Measurements from ENCODE around the gene NOCT. TPM values are rescaled to one million over a fixed set of nuclear protein-coding genes. Genes with fewer than 3 reads are reported as not detected.
A peak's percentile ranks its signal among the peaks of the same experiment; 100 is the strongest.

NOCT gene
- total and polyA plus RNA-seq, 2 of the 8 experiments (the other 6 are each of a cell fraction or from before 2014, with no cell fraction given): 10.4 to 45.5 TPM

DNA sequence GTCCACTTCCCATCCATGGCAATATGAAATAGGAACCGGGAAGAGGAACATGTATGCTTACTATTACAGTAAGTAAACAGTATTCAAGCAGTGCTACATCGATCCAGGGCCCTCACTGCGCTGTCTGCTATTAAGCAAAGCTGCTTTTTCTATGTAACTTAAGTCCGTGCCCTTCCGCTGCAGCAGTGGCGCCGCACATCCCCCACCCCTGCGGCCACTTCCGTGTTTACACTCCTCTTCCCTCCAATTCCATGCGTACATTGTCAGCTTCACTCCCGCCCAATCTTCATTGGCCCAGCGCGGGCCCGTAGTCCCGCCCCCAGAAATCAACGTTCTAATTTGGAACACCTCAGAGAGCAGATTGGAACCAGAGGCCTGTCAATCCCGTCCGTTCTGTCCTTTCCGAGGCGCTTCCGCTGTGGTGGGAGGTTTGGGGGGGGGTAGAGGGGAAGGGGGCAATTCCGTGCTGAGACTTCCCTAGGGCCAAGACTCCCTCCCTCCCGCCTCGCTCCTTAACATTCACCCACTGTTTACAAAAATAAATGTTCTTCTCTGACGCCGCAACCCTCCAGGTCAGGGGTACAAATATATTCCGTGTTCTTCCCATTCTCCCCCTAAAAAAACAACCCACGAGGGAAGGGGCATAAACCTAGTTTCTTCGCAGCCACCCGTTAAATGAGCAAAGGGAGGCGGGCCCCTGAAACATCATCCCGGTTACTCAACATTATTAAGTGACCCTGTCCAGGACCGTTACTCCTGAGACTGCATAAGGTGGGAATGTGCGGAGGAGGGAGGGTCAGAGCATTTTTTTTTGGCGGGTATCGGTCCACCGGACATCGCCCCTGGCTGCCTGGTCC lies 67.4 kb downstream of the NOCT start:
- no peak overlapping the region for H3K56ac ChIP-seq (replicated peaks; ENCODE audit: insufficient read length, low read depth, low read length)
- H3K27ac ChIP-seq (ENCODE audit: low read depth, low read length): peak overlapping the region; percentile 75
- H3K23me2 ChIP-seq (ENCODE audit: low read depth, low read length): peaks cover 8% of the 10 kb centered on the region
- H3K79me2 ChIP-seq (ENCODE audit: control insufficient read depth in 1 of 2, insufficient read depth in 2 of 2, low read length in 2 of 2): peaks cover 6 to 58% of the 10 kb centered on the region in 2 experiments; a peak in 3 of 4 replicates
- H3K4me2 ChIP-seq (ENCODE audit: insufficient read depth in 1 of 2, low read depth in 2 of 2, low read length in 2 of 2): peak overlapping the region; percentile 60 to 94
- H3K27me3 ChIP-seq (replicated peaks in 1 of 4; ENCODE audit: control insufficient read depth in 3 of 4, extremely low read depth in 1 of 4, insufficient read depth in 3 of 4, low read length in 3 of 4): no peaks in the 10 kb centered on the region
- peak overlapping the region; percentile 87 for H2BK5ac ChIP-seq (ENCODE audit: low read depth, low read length)
- H3K9me3 ChIP-seq (ENCODE audit: insufficient read depth in 2 of 2, low read depth in 1 of 2, low read length in 1 of 2): no peaks in the 10 kb centered on the region
- no peaks in the 10 kb centered on the region for H3K36me3 ChIP-seq (ENCODE audit: control insufficient read depth in 2 of 4, insufficient read depth in 4 of 4, low read length in 3 of 4)
- H3K4ac ChIP-seq (replicated peaks; ENCODE audit: insufficient read length, low read depth, low read length): peak overlapping the region; percentile 11
- H4K91ac ChIP-seq (replicated peaks; ENCODE audit: insufficient read length, low read length): no peak overlapping the region
- peak overlapping the region; percentile 97; the same call in 1 of the 2 replicates for H4K8ac ChIP-seq (ENCODE audit: extremely low read depth, insufficient read depth, low read length)
- POLR2A ChIA-PET (ENCODE audit: partially characterized antibody): interaction anchor here (0.7 to 1.8 kb wide), 13 partner anchors 14 to 247 kb away, joined by 3 to 7 read pairs (median 3); partner anchors contain the start of genes ELF2, NAA15 and NOCT
- peaks cover 0 to 4% (median 1%) of the 10 kb centered on the region in 4 experiments; a peak in 3 of 7 replicates for H3K4me1 ChIP-seq (replicated peaks in 1 of 4; ENCODE audit: control insufficient read depth in 3 of 4, insufficient read depth in 4 of 4, low read length in 3 of 4)
- H2AFZ ChIP-seq (ENCODE audit: low read length): no peak overlapping the region
- no peak overlapping the region for H2BK12ac ChIP-seq (ENCODE audit: low read depth, low read length)
- no peaks in the 10 kb centered on the region; the same call in 1 of the 2 replicates for H3K79me1 ChIP-seq (ENCODE audit: low read depth, low read length)
- no peak overlapping the region for H3K14ac ChIP-seq (ENCODE audit: insufficient read length)
- no peak overlapping the region for H2BK15ac ChIP-seq (ENCODE audit: low read length)
- DNase-seq (ENCODE audit: low read depth in 1 of 2, low spot score in 2 of 2) (peak; percentile 90 to 91), FAIRE-seq (peak; percentile 39)
- H3K9ac ChIP-seq (replicated peaks in 1 of 4; ENCODE audit: extremely low read depth in 1 of 4, low read depth in 3 of 4, low read length in 3 of 4): peak overlapping the region; percentile 55 to 87 (median 84)
- peaks cover 5 to 6% of the 10 kb centered on the region in 2 experiments for H4K20me1 ChIP-seq (replicated peaks in 1 of 2; ENCODE audit: control insufficient read depth in 1 of 2, insufficient read depth in 2 of 2, low read length in 2 of 2)
- H2AK5ac ChIP-seq (ENCODE audit: low read depth, low read length): no peak overlapping the region
- no peak overlapping the region for H3K23ac ChIP-seq (ENCODE audit: insufficient read length)
- no peak overlapping the region for H2BK120ac ChIP-seq (replicated peaks; ENCODE audit: low read depth, low read length)
- no peak overlapping the region for H2BK20ac ChIP-seq (ENCODE audit: low read length)
- CTCF ChIA-PET (ENCODE audit: partially characterized antibody): interaction anchor here (1.0 to 1.9 kb wide), 4 partner anchors 17 to 214 kb away, joined by 3 to 4 read pairs (median 3); no protein-coding TSS in a partner anchor
- WGBS, 2 experiments (ENCODE audit: extremely low coverage in 1 of 2, insufficient coverage in 1 of 2, insufficient read length in 1 of 2, insufficient replicate concordance in 2 of 2, low coverage in 1 of 2, low lambda C conversion rate in 2 of 2, missing lambda C conversion rate in 1 of 2): 1% methylated on average over 35 of the region's 38 CpGs; no CpG with 5 or more reads in 1 of the 2 experiments
- peak overlapping the region; percentile 57 to 94 (median 89) for H3K4me3 ChIP-seq (ENCODE audit: extremely low read depth in 1 of 4, insufficient read depth in 2 of 4, low read depth in 3 of 4, low read length in 4 of 4)
- no peak overlapping the region for H4K5ac ChIP-seq (ENCODE audit: insufficient read length, low read depth, low read length)
- H3K18ac ChIP-seq (ENCODE audit: extremely low read depth, low read length): no peak overlapping the region
- 0 out of 3 replicates have a peak, but pooled peaks of 1 of the 2 experiments have one; percentile 35 for TF ChIP-seq EP300 (IDR thresholded peaks at IDR 0.05; ENCODE audit: borderline replicate concordance in 1 of 2, low read depth in 2 of 2, low read length in 2 of 2)
- TF ChIP-seq ASH2L (IDR thresholded peaks at IDR 0.05; ENCODE audit: low read length): peak; percentile 12
- no peak for TF ChIP-seq KDM4A (IDR thresholded peaks at IDR 0.05; ENCODE audit: low read depth, low read length, severe bottlenecking)
- TF ChIP-seq BRCA1 (IDR thresholded peaks at IDR 0.05; ENCODE audit: low read depth, low read length): no peak
- peak; percentile 80 for TF ChIP-seq CHD2 (IDR thresholded peaks at IDR 0.05; ENCODE audit: low read length)
- TF ChIP-seq, protein P1, sequence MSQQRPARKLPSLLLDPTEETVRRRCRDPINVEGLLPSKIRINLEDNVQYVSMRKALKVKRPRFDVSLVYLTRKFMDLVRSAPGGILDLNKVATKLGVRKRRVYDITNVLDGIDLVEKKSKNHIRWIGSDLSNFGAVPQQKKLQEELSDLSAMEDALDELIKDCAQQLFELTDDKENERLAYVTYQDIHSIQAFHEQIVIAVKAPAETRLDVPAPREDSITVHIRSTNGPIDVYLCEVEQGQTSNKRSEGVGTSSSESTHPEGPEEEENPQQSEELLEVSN (IDR thresholded peaks at IDR 0.05): peak; percentile 91
- TF ChIP-seq RBBP5 (IDR thresholded peaks at IDR 0.05; ENCODE audit: borderline replicate concordance, low read depth, low read length): peak; percentile 26; the same call in 1 of the 2 replicates
- no peak for TF ChIP-seq CBX5 (IDR thresholded peaks at IDR 0.05; ENCODE audit: low read depth, low read length)
- TF ChIP-seq FOSL1 (IDR thresholded peaks at IDR 0.05; ENCODE audit: insufficient read depth, low read depth, low read length): no peak
- TF ChIP-seq SP2 (IDR thresholded peaks at IDR 0.05; ENCODE audit: low read length): peak; percentile 41; the same call in 1 of the 2 replicates

All from H1 (cell line).